Spleen (tissue), 7 donors: ENCODE data around the gene AHCYL2.

Source experiments
- CTCF ChIP-seq, 11 experiments: fragments of 200-600 bp in 7 of 11; fragments of 450-650 bp in 4 of 11; sonication (generic) in 4 of 11; IDR thresholded peaks in 8 of 11; conservative IDR thresholded peaks in 3 of 11; 1 replicate in 7 of 11; 2 replicates in 4 of 11; pipeline versions ENCODE4 v1.4.0 to v1.8.0; 2016 to 2021; ENCODE audit warnings: antibody characterized with exemption in 11 of 11, inconsistent platforms in 4 of 11, mild to moderate bottlenecking in 1 of 11
- POLR2A ChIP-seq, 3 donors: fragments of 450-650 bp; IDR thresholded peaks; one replicate each; pipeline ENCODE4 v1.5.1; 2017; ENCODE audit warnings: antibody characterized with exemption in 3 of 3, mild to moderate bottlenecking in 1 of 3
- POLR2AphosphoS5 ChIP-seq, 3 donors: sonication (generic); formaldehyde crosslinking; IDR thresholded peaks; one replicate each; pipeline ENCODE4 v1.5.1; 2017; ENCODE audit warnings: antibody characterized with exemption in 3 of 3
- donor health status: DM: no; HTN: no; CAD: no; lungs with moderate emphysema.
- donor health status: DM: no; HTN: no; CAD: no.
- donor health status: DM: no; HTN: no; CAD: no.

GRCh38 chr7:129191272-129191671 is 33.6 kb upstream of the AHCYL2 start:
- TF ChIP-seq CTCF (IDR thresholded peaks at IDR 0.05 in 8 of 11, conservative IDR thresholded peaks at IDR 0.05 in 3 of 11) (no peak), POLR2A (IDR thresholded peaks at IDR 0.05) (no peak), POLR2AphosphoS5 (IDR thresholded peaks at IDR 0.05) (no peak)
